D341Med (cell line): ENCODE results near the gene RUVBL2.
A peak's percentile ranks its signal among the peaks of the same experiment; 100 is the strongest.

Experiments
- DNase-seq: peaks from one replicate; pipeline ENCODE4 v3.0.0; 2012; ENCODE audit warnings: low spot score

Gene RUVBL2

DNA sequence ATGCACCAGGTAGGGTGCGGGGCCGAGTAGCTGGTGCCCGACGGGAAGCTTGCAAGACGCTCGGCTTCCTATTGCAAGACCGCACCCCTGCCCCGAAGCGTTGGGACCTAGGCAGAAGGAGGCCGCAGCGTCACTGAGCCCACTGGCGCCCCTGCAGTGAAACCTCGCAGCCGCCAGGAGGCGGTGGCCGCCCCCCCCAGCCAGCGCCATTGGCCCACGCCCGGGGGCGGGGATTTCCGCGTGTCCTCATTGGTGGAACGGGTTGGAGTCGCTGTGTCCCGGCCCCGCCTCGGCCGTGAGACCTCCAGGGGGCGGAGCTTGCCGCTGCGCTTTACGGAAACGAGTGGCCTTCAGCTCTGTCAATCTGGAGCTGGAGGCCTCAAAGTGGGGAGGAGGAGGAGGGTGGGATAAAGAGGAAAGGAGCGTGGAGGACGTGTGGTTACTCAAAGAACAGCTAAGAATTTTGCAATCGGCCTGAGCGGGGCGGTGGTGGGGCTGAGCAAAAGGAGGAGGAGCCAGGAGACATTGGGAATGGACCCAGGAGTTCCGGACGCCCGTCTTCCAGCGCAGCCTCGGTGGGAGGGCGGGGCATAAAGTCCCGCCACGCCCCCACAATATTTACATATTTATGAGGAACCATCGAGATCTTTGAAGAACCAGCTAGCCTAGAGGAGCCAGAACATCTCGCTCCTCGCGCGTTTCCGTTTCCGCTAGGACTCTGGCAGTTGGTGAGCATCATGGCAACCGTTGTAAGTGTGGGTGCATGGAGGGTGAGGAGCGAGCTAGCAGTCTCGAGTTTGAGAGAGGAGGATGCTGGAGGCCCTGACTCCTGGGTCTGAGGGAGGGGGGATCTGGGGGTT lies at the start of gene RUVBL2, which contains the start of gene GYS1:
RUVBL2 (plus strand) TSS at position 713 of the 860 bp plus-strand sequence; CDS start at position 738, 25 bp downstream.
GYS1 (minus strand) TSS at position 135 of the 860 bp plus-strand sequence. CDS start 197 bp downstream, outside the sequence.
- DNase-seq: peak; percentile 99

- no peak for DNase-seq
Observed at GRCh38 chr19:48945415-48945814, 48.3 kb upstream of the RUVBL2 start.

- no peak for DNase-seq
Observed at GRCh38 chr19:48945817-48946216, 47.9 kb upstream of the RUVBL2 start.

DNA sequence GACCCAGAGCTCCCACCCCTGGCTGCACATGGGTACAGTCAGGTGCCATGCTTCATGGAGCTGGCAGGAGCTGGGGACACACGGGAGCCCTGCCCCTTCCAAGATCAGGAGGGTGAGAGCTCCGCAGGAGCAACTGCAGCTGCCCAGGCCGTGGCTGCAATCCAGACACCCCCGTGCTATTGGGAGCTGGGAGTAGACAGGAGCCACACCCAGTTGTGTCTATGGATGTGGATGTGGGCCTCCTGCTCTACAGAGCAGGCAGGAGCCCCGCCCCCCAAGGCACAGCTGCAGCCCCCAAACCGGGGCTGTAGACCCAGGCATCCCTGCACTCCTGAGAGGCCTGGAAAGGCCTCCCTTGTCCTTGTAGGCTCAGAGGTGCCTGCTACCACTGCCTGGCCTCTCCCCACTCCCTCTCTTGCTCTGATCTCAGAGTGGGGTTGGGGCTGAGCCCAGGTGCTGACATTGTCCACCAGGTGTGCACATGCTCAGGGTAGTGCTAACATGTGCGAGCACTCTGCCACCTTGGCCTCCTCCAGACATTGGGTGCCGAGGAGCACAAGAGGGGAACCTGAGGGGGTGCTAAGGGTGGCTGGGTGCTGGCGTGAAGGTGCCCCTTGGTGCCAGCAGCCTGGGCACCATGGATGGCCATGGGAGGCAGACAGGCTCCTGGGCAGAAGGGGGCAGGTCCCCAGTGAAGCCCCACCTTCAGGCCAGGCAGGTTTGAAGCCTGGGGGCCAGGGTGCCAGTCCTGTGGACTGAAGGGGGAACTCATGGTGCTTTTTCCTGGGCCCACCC lies 47.0 kb upstream of the RUVBL2 start:
- DNase-seq: no peak

- DNase-seq: no peak
Observed at GRCh38 chr19:48947258-48947542, 46.5 kb upstream of the RUVBL2 start.

DNA sequence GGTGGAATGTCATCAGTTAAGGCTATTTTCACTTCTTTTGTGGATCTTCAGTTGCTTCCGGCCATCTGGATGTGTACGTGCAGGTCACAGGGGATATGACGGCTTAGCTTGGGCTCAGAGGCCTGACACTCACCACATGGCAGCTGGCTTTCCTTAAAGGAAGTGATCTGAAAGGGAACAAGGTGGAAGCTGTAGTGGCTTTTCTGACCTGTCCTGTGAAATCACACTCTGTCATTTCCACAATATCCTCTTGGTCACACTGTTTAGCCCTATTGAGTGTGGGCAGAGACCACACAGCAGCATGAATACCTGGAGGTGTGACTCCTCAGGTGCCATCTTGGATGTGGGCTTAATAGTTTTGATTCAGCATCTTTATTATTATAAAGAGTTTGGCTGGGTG lies 43.5 kb upstream of the RUVBL2 start:
- DNase-seq: no peak

DNA sequence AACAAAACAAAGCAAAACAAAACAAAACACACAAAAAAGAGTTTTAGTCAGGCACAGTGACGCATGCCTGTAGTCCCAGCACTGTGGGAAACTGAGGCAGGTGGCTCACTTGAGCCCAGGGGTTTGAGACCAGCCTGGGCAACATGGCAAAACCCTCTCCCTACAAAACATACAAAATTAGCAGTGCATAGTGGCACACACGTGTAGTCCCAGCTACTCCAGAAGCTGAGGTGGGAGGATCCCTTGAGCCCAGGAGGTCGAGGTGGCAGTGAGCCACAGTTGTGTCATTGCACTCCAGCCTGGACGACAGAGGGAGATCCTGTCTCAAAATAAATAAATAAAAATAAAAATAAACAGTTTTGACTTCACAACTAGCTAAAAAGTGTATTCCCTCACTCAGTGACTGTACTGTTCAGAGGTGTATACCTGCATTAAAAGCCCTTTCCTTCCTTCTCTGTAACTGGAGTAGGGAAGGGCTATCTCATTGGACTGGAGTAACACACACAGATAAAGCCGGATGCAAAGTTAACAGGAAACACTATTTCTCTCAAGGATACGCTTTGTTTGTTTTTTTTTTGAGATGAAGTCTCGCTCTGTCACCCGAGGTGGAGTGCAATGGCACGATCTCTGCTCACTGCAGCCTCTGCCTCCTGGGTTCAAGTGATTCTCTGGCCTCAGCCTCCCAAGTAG lies 42.7 kb upstream of the RUVBL2 start:
- no peak for DNase-seq

- DNase-seq: no peak
Observed at GRCh38 chr19:48953141-48953540, 40.5 kb upstream of the RUVBL2 start.

DNA sequence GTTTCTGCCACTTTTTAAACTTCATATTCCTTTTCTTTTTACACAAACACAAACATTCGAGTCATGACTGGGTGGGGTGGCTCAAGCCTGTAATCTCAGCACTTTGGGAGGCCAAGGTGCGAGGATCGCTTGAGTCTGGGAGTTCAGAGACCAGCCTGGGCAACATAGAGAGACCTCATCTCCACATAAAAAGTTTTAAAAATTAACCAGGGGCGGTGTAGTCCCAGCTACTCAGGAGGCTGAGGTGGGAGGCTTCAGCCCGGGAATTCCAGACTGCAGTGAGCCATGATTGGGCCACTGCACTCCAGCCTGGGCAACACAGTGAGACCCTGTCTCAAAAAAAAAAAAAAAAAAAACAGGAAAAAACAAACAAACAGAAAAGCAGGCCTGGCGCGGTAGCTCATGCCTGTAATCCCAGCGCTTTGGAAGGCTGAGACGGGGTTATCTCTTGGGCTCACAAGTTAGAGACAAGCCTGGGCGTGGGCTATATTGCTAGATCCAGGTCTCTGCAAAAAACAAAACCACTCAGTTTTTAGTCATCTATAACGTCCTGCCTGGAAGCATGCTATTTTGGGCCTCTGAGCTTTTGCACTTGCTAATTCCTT lies 39.6 kb upstream of the RUVBL2 start:
- DNase-seq: no peak

- peak; percentile 99 for DNase-seq
Observed at GRCh38 chr19:48954595-48955307, 38.9 kb upstream of the RUVBL2 start, which contains the start of gene BAX. BAX (plus strand) TSS chr19:48954875; CDS start chr19:48954929, 54 bp downstream.

DNA sequence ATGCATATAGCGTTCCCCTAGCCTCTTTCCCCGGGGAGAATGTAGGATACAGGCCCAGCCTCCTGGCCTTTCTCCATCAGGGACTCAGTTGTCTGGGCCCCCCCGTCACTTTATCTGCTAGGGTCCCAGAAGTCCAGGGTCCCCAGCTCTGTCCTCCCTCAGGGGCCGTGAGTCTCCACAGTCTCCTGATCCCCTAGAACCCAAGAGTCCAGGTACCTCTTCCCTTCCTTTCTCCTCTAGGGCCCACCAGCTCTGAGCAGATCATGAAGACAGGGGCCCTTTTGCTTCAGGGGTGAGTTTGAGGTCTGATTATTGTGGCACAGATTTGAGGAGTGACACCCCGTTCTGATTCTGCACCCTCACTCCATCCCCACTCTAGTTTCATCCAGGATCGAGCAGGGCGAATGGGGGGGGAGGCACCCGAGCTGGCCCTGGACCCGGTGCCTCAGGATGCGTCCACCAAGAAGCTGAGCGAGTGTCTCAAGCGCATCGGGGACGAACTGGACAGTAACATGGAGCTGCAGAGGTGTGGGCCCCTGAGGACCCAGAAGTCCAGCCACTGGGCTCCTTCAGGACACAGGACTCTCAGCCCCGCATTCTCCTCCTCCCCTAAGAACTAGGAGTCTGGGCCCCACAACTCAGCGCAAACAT lies 38.3 kb upstream of the RUVBL2 start:
- DNase-seq: no peak

DNA sequence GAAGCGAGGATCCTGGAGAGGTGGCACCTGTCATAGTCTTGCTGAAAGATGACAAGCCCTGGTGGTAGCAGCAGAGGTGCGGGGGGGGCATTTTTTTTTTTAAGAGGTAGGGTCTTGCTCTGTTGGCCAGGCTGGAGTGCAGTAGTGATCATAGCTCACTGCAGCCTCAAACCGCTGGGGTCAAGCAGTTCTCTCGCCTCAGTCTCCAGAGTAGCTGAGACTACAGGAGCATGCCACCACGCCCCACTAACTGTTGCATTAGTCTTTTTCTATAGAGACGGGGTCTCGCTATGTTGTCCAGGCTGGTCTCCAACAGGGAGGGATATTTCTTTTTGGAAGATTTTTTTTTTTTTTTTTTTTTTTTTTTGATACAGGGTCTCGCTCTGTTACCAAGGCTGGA lies 35.7 kb upstream of the RUVBL2 start:
- no peak for DNase-seq

- no peak for DNase-seq
Observed at GRCh38 chr19:48959341-48960239, 34.1 kb upstream of the RUVBL2 start.

- no peak for DNase-seq
Observed at GRCh38 chr19:48961051-48961649, 32.5 kb upstream of the RUVBL2 start.

- no peak for DNase-seq
Observed at GRCh38 chr19:48961673-48962028, 32.0 kb upstream of the RUVBL2 start.

DNA sequence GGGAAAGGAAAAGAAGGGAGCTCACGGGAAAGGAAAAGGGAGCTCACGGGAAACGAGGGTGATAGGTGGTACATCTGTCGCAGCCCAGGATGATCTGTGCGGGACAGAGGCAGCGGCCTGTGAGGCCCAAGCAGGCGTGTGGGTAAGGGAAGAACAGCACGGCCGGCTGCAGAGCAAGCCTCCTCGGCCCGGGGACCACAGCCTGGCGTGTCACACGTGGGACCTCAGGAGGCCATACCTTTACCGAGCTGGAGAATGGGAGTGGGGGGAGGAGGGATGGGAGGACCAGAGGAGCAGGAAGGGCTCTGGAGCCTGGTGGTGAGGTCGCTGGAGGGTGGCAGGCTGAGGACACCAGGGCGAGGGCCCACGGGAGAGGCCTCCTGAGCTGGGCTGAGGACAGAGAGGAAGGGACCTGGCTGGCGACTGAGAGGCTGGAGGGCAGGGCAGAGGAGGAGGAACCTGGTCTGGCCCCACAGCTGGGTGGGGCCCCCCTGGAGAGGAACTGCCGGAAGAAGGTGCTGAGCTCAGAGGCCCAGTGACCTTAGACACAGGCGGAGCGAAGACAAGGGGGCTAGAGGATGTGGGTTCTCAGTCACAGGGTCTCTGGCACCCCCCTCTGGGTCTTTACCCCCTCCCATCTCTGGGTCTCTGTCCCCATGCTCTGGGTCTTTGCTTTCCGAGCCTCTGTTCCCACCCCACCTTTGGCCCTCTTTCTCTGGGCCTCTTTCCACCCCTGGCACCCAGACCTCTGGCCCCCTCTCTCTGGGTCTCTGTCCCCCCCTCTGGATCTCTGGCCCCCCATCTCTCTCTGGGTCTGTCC lies 31.4 kb upstream of the RUVBL2 start:
- DNase-seq: no peak

GRCh38 chr19:48962849-48963165 lies 30.9 kb upstream of the RUVBL2 start:
- no peak for DNase-seq

GRCh38 chr19:48963371-48964204 lies 30.1 kb upstream of the RUVBL2 start:
- no peak for DNase-seq
